Measurements from ENCODE around the gene THRSP. TPM values are rescaled to one million over a fixed set of nuclear protein-coding genes. Genes with fewer than 3 reads are reported as not detected.

THRSP gene
- polyA plus RNA-seq, 1 donor (not counting 4 experiments of a cell fraction or from before 2014, with no cell fraction given) = not detected

DNA sequence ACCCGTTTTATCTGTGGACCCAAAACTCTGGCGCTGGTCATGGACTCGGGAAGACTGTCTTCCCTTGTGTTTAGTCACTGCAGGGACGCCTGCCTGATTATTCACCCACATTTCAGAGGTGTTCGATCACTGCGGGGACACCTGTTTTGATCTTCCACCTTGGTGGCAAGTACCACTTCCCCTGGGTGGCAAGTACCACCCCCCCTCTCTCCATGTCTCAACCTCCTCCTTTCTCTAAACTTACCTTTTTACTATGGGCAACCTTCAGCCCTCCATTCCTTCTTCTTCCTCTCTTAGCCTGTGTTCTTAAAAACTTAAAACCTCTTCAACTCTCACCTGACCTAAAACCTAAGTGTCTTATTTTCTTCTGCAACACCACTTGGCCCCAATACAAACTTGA lies 17.9 kb downstream of the THRSP start:
- dilution Hi-C loops (cut with MboI; ENCODE audit: extremely low pct_ligation_motif_present, low sequenced_read_pairs) = no loop called here
- Histone ChIP-seq H3K4me2 (ENCODE audit: control insufficient read depth, extremely low read depth, insufficient read depth, low read depth, low read length) (no peak overlapping the region), H3K9ac (ENCODE audit: control insufficient read depth, extremely low read depth, insufficient read depth, low read length) (no peak overlapping the region), H2AFZ (ENCODE audit: control insufficient read depth, low read length) (no peak overlapping the region), H3K9me1 (ENCODE audit: control insufficient read depth, extremely low read depth, insufficient read depth, low read length) (peaks cover 4% of the 10 kb centered on the region), H3K4me1 (ENCODE audit: control insufficient read depth, extremely low read depth, insufficient read depth, low read length) (peaks cover 14% of the 10 kb centered on the region), H3K36me3 (ENCODE audit: control insufficient read depth in 2 of 2, extremely low read depth in 1 of 2, insufficient read depth in 2 of 2, low read length in 2 of 2) (peaks cover 0 to 5% of the 10 kb centered on the region in 2 experiments), H3K79me2 (ENCODE audit: control insufficient read depth, insufficient read depth, low read length) (peaks cover 32% of the 10 kb centered on the region), H3K4me3 (ENCODE audit: control insufficient read depth in 2 of 3, extremely low read depth in 1 of 3, insufficient read depth in 2 of 3, low read depth in 1 of 3, low read length in 3 of 3) (no peak overlapping the region), H4K20me1 (ENCODE audit: control insufficient read depth, extremely low read depth, insufficient read depth, low read length) (no peaks in the 10 kb centered on the region), H3K9me3 (ENCODE audit: control insufficient read depth, low read depth, low read length) (no peaks in the 10 kb centered on the region), H3K27me3 (ENCODE audit: control insufficient read depth, extremely low read depth, insufficient read depth, low read length) (no peaks in the 10 kb centered on the region), H3K27ac (ENCODE audit: control insufficient read depth, insufficient read depth, low read length) (no peak overlapping the region)
- FAIRE-seq (no peak), DNase-seq (ENCODE audit: low read depth, low spot score) (no peak)
- TF ChIP-seq EZH2 (IDR thresholded peaks at IDR 0.05; ENCODE audit: low read length) = no peak
- TF ChIP-seq, protein P1, sequence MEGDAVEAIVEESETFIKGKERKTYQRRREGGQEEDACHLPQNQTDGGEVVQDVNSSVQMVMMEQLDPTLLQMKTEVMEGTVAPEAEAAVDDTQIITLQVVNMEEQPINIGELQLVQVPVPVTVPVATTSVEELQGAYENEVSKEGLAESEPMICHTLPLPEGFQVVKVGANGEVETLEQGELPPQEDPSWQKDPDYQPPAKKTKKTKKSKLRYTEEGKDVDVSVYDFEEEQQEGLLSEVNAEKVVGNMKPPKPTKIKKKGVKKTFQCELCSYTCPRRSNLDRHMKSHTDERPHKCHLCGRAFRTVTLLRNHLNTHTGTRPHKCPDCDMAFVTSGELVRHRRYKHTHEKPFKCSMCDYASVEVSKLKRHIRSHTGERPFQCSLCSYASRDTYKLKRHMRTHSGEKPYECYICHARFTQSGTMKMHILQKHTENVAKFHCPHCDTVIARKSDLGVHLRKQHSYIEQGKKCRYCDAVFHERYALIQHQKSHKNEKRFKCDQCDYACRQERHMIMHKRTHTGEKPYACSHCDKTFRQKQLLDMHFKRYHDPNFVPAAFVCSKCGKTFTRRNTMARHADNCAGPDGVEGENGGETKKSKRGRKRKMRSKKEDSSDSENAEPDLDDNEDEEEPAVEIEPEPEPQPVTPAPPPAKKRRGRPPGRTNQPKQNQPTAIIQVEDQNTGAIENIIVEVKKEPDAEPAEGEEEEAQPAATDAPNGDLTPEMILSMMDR (optimal IDR thresholded peaks at IDR 0.05 in 1 of 3, IDR thresholded peaks at IDR 0.05 in 1 of 3, conservative IDR thresholded peaks at IDR 0.05 in 1 of 3; ENCODE audit: extremely low read depth in 1 of 3, insufficient read depth in 2 of 3, low read length in 3 of 3) = no peak

DNA sequence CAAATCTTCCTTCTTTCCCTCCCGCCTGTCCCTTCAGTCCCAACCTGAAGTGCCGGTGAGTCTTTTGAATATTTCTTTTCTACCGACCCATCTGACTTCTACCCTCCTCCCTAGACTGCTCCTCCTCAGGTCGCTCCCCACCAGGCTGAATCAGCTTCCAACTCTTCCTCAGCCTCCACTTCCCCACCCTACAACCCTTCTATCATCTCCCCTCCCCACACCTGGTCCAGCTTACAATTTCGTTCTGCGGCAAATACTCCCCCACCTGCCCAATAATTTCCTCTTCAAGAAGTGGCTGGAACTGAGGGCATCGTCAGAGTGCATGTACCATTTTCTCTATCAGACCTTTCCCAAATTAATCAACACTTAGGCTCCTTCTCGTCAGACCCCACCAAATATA lies 18.5 kb downstream of the THRSP start:
- no peak overlapping the region for H3K27ac ChIP-seq (ENCODE audit: control insufficient read depth, insufficient read depth, low read length)
- no peaks in the 10 kb centered on the region for H4K20me1 ChIP-seq (ENCODE audit: control insufficient read depth, extremely low read depth, insufficient read depth, low read length)
- no peak for TF ChIP-seq EZH2 (IDR thresholded peaks at IDR 0.05; ENCODE audit: low read length)
- TF ChIP-seq, protein P1 (optimal IDR thresholded peaks at IDR 0.05 in 1 of 3, IDR thresholded peaks at IDR 0.05 in 1 of 3, conservative IDR thresholded peaks at IDR 0.05 in 1 of 3; ENCODE audit: extremely low read depth in 1 of 3, insufficient read depth in 2 of 3, low read length in 3 of 3) = no peak
- DNase-seq (ENCODE audit: low read depth, low spot score) (no peak), FAIRE-seq (no peak)
- H3K9me1 ChIP-seq (ENCODE audit: control insufficient read depth, extremely low read depth, insufficient read depth, low read length) = peaks cover 2% of the 10 kb centered on the region
- dilution Hi-C loops (cut with MboI; ENCODE audit: extremely low pct_ligation_motif_present, low sequenced_read_pairs) = no loop called here
- H3K9ac ChIP-seq (ENCODE audit: control insufficient read depth, extremely low read depth, insufficient read depth, low read length) = no peak overlapping the region
- H3K27me3 ChIP-seq (ENCODE audit: control insufficient read depth, extremely low read depth, insufficient read depth, low read length) = no peaks in the 10 kb centered on the region
- peaks cover 0 to 5% of the 10 kb centered on the region in 2 experiments for H3K36me3 ChIP-seq (ENCODE audit: control insufficient read depth in 2 of 2, extremely low read depth in 1 of 2, insufficient read depth in 2 of 2, low read length in 2 of 2)
- no peaks in the 10 kb centered on the region for H3K9me3 ChIP-seq (ENCODE audit: control insufficient read depth, low read depth, low read length)
- peaks cover 26% of the 10 kb centered on the region for H3K79me2 ChIP-seq (ENCODE audit: control insufficient read depth, insufficient read depth, low read length)
- peaks cover 14% of the 10 kb centered on the region for H3K4me1 ChIP-seq (ENCODE audit: control insufficient read depth, extremely low read depth, insufficient read depth, low read length)
- H3K4me3 ChIP-seq (ENCODE audit: control insufficient read depth in 2 of 3, extremely low read depth in 1 of 3, insufficient read depth in 2 of 3, low read depth in 1 of 3, low read length in 3 of 3) = no peak overlapping the region
- no peak overlapping the region for H3K4me2 ChIP-seq (ENCODE audit: control insufficient read depth, extremely low read depth, insufficient read depth, low read depth, low read length)
- H2AFZ ChIP-seq (ENCODE audit: control insufficient read depth, low read length) = no peak overlapping the region
